ENCODE data around the gene NAPEPLD.
"Not testable (repeated sequence)": the region's sequence is repeated elsewhere in the genome, so short reads cannot be mapped to it uniquely, and the experiment has no call there.

- not testable (repeated sequence) for TF ChIP-seq EZH2 (IDR thresholded peaks at IDR 0.05; ENCODE audit: low read depth); CTCF (conservative IDR thresholded peaks at IDR 0.05)
These were observed 23.7 kb upstream of the NAPEPLD start for GRCh38 chr7:103172415-103173146.

Measured in PC-9 (cell line).